ENCODE data around the gene SCLY.

The SCLY gene

GRCh38 chr2:238097988-238098871 lies 37.4 kb downstream of the SCLY start:
- DNase-seq (ENCODE audit: low spot score): peak; percentile 91

- DNase-seq (ENCODE audit: low spot score): no peak
These were observed 38.3 kb downstream of the SCLY start for GRCh38 chr2:238098901-238099713.

GRCh38 chr2:238099714-238100048 lies 38.9 kb downstream of the SCLY start:
- DNase-seq (ENCODE audit: low spot score): no peak

GRCh38 chr2:238100049-238100820 lies 39.4 kb downstream of the SCLY start, which contains the start of gene ESPNL:
TSS of gene ESPNL (plus strand) at chr2:238100340. CDS start at chr2:238100420, 80 bp downstream.
- DNase-seq (ENCODE audit: low spot score): peak; percentile 39

GRCh38 chr2:238100821-238101771 lies 40.3 kb downstream of the SCLY start:
- DNase-seq (ENCODE audit: low spot score): no peak

GRCh38 chr2:238101891-238102841 lies 41.4 kb downstream of the SCLY start:
- DNase-seq (ENCODE audit: low spot score): no peak

- DNase-seq (ENCODE audit: low spot score): no peak
These were observed 42.1 kb downstream of the SCLY start for GRCh38 chr2:238102865-238103264.

- no peak for DNase-seq (ENCODE audit: low spot score)
These were observed 42.8 kb downstream of the SCLY start for GRCh38 chr2:238103465-238104225.

- DNase-seq (ENCODE audit: low spot score): no peak
These were observed 43.5 kb downstream of the SCLY start for GRCh38 chr2:238104226-238104690.

- DNase-seq (ENCODE audit: low spot score): no peak
These were observed 44.0 kb downstream of the SCLY start for GRCh38 chr2:238104691-238105371.

- DNase-seq (ENCODE audit: low spot score): no peak
These were observed 44.9 kb downstream of the SCLY start for GRCh38 chr2:238105506-238106338.

- DNase-seq (ENCODE audit: low spot score): no peak
These were observed 45.5 kb downstream of the SCLY start for GRCh38 chr2:238106339-238106697.

- DNase-seq (ENCODE audit: low spot score): no peak
These were observed 46.1 kb downstream of the SCLY start for GRCh38 chr2:238106698-238107524.

- DNase-seq (ENCODE audit: low spot score): no peak
These were observed 47.0 kb downstream of the SCLY start for GRCh38 chr2:238107525-238108422.

- no peak for DNase-seq (ENCODE audit: low spot score)
These were observed 47.8 kb downstream of the SCLY start for GRCh38 chr2:238108423-238109183.

Measured in hematopoietic multipotent progenitor cell treated with erythropoietin and hydrocortisone succinate and interleukin-3 and kit ligand, for 15 days (in vitro differentiated cells).